ENCODE measurements around the gene SEZ6.

DNA sequence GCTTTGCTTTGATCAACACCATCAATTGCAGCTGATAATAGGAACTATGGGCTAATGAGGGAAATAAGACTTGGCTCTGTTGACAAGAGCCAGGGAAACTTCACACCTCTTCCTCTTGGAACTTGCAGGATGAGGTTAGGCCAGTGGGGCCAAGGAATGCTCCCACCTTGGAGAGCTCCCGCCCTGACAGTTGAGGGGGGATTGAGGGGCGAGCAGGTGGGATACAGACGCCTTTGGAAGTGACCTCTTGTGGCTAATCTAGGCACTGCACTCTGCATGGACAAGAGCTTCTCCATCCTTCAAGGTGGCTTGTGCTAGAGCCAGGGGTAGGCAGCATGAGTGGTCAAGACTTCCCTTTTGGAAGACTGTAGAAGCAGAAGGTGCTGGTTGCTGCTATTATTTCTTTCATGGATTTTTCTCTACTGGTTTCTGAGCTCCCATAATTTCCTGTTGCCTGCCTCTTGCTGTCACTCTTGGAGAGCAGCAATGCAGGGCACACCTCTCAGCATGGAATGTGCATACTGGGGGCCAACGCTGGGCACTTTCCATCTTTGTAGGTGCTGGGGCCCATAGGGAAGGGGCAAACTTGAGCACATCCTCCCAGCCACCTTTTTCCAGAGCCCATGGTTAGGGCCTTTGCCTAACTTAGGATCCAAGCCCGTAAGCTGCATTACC, 52.3 kb downstream of the SEZ6 start:
- TF ChIP-seq, protein P1, sequence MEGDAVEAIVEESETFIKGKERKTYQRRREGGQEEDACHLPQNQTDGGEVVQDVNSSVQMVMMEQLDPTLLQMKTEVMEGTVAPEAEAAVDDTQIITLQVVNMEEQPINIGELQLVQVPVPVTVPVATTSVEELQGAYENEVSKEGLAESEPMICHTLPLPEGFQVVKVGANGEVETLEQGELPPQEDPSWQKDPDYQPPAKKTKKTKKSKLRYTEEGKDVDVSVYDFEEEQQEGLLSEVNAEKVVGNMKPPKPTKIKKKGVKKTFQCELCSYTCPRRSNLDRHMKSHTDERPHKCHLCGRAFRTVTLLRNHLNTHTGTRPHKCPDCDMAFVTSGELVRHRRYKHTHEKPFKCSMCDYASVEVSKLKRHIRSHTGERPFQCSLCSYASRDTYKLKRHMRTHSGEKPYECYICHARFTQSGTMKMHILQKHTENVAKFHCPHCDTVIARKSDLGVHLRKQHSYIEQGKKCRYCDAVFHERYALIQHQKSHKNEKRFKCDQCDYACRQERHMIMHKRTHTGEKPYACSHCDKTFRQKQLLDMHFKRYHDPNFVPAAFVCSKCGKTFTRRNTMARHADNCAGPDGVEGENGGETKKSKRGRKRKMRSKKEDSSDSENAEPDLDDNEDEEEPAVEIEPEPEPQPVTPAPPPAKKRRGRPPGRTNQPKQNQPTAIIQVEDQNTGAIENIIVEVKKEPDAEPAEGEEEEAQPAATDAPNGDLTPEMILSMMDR (IDR thresholded peaks at IDR 0.05): peak; percentile 73 to 79 (median 76)
- TF ChIP-seq POLR2AphosphoS5 (IDR thresholded peaks at IDR 0.05): no peak

All from breast epithelium (tissue), 3 donors.